ENCODE results near the gene MYL10. TPM values are rescaled to one million over a fixed set of nuclear protein-coding genes. Genes with fewer than 3 reads are reported as not detected.

Gene MYL10
- total RNA-seq, 5 donors from 2014 or later (not counting 1 experiment from before 2014, with no cell fraction given): not detected

DNA sequence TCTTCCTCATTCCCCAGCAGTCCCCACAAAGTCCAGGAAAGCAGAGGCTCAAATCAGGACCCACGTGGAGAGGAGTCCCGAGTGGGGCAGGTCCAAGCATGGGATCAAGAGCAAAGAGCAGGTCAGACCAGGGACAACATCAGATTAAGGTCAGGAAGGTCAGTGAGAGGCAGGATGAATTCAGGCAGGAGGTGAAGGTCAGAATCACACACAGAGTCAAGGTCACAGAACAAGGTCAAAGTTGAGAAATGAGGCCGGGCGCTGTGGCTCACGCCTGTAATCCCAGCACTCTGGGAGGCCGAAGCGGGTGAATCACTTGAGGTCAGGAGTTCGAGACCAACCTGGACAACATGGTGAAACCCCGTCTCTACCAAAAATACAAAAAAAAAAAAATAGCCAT lies 2.3 kb downstream of the MYL10 start:
- no peaks in the 10 kb centered on the region for H3K36me3 ChIP-seq (ENCODE audit: control insufficient read depth in 2 of 2, extremely low read depth in 1 of 2, insufficient read depth in 1 of 2, low read length in 1 of 2)
- ChIA-PET CTCF (no interaction called here), POLR2A (no interaction called here)
- no peak for DNase-seq
- no peak overlapping the region for H3K27ac ChIP-seq (ENCODE audit: low read length)
- no peak overlapping the region for H3K27ac Mint-ChIP-seq
- H3K9me3 ChIP-seq: no peaks in the 10 kb centered on the region
- no peak for ATAC-seq (replicated peaks in 1 of 4)
- H3K4me1 ChIP-seq (ENCODE audit: control insufficient read depth in 1 of 2, extremely low read depth in 1 of 2, insufficient read depth in 2 of 2, low read length in 2 of 2): no peaks in the 10 kb centered on the region
- H3K4me3 ChIP-seq (ENCODE audit: control insufficient read depth in 1 of 2, extremely low read depth in 1 of 2, low read length in 1 of 2): no peak overlapping the region
- H3K27me3 Mint-ChIP-seq: peaks cover 13 to 22% of the 10 kb centered on the region in 2 donors
- WGBS (ENCODE audit: insufficient coverage): 82% methylated on average over 5 of the region's 9 CpGs
- H3K4me1 Mint-ChIP-seq: no peaks in the 10 kb centered on the region
- no peaks in the 10 kb centered on the region for H3K36me3 Mint-ChIP-seq
- H3K27me3 ChIP-seq (replicated peaks in 1 of 2; ENCODE audit: control insufficient read depth in 2 of 2, extremely low read depth in 1 of 2, insufficient read depth in 2 of 2, low read length in 1 of 2): peaks cover 0 to 55% of the 10 kb centered on the region in 2 experiments
- no peaks in the 10 kb centered on the region for H3K9me3 Mint-ChIP-seq
- H3K4me3 Mint-ChIP-seq: no peak overlapping the region

DNA sequence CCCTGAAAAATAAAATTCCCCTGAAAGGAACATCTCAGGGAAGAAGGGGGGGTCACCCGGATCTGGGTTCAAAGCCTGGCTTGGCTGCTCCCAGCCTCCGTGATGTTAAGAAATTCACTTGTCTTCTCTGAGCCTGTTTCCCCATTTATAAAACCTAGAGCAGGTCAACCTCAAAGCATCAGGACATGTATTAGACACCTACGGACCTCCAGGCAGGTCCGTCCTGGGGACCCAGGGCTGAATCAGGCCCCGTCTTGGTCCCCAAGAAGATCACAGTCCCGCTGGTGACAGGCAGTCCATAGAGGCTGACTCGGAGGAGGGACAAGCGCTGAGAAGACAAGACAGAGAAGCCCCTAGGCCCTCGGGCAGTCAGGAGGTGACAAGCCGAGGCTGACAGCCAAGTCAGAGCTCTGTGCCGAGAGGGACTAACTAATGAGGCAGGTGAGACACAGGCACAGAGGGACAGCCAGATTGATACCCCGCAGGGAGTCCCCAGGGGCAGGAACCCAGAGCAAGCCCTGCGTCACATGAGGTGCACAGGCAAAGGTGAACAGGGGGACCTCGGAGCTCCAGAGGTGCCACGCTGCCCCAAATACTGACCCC lies 2.9 kb downstream of the MYL10 start:
- no peak overlapping the region for H3K27ac Mint-ChIP-seq
- DNase-seq: no peak
- POLR2A ChIA-PET: no interaction called here

DNA sequence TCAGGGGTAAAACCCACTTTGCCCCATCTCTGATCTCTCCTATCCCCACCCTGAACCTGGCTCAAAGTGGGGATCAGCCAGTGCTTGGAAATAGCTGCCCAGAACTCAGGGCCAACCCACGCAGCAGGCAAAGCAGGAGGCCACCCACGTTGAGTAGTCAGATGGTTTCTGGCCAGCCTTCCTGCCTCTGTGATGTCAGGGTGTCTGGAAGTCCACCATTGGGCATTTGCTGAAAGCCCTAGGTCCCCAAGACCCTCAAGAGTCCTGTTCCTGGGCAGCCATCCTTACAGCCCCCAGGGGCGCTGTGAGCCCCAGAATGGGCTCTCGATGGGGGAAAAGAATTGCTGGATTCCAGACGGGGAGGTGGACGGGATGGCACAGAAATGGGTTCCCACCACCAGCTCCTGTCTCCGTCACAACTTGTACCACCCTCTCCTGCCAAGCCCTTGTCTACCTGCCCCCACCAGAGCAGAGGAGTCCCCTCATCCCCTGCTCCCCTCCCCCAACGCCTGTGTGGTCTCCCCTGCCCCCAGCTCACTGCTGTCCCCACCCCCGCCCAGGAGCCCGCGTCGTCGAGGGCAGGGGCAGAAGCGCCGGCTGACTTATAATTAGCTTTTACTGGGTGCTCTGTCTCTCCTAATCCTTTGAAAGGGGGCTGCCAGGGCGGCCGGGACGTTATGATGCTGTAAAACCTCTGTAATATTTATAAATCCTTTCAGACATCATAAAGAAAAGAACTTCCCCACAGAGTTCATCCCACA lies 3.9 kb downstream of the MYL10 start:
- Histone ChIP-seq H3K4me3 (ENCODE audit: control insufficient read depth in 1 of 2, extremely low read depth in 1 of 2, low read length in 1 of 2) (no peak overlapping the region), H3K36me3 (ENCODE audit: control insufficient read depth in 2 of 2, extremely low read depth in 1 of 2, insufficient read depth in 1 of 2, low read length in 1 of 2) (no peaks in the 10 kb centered on the region), H3K4me1 (ENCODE audit: control insufficient read depth in 1 of 2, extremely low read depth in 1 of 2, insufficient read depth in 2 of 2, low read length in 2 of 2) (no peaks in the 10 kb centered on the region), H3K27me3 (replicated peaks in 1 of 2; ENCODE audit: control insufficient read depth in 2 of 2, extremely low read depth in 1 of 2, insufficient read depth in 2 of 2, low read length in 1 of 2) (peaks cover 0 to 44% of the 10 kb centered on the region in 2 experiments), H3K27ac (ENCODE audit: low read length) (no peak overlapping the region), H3K9me3 (no peaks in the 10 kb centered on the region)
- Mint-ChIP-seq H3K9me3 (no peaks in the 10 kb centered on the region), H3K27me3 (peaks cover 13 to 26% of the 10 kb centered on the region in 2 donors), H3K27ac (no peak overlapping the region), H3K36me3 (no peaks in the 10 kb centered on the region), H3K4me3 (no peak overlapping the region), H3K4me1 (no peaks in the 10 kb centered on the region)
- CTCF ChIA-PET: no interaction called here
- ATAC-seq (replicated peaks in 1 of 4): no peak
- DNase-seq: no peak
- POLR2A ChIA-PET: no interaction called here
- 15% methylated on average over 11 of the region's 18 CpGs for WGBS (ENCODE audit: insufficient coverage)

More for the DNA sequence above, 2.9 kb downstream of the MYL10 start:
- H3K27me3 Mint-ChIP-seq: peaks cover 13 to 23% of the 10 kb centered on the region in 2 donors
- H3K4me3 Mint-ChIP-seq: no peak overlapping the region
- Histone ChIP-seq H3K4me3 (ENCODE audit: control insufficient read depth in 1 of 2, extremely low read depth in 1 of 2, low read length in 1 of 2) (no peak overlapping the region), H3K27ac (ENCODE audit: low read length) (no peak overlapping the region), H3K4me1 (ENCODE audit: control insufficient read depth in 1 of 2, extremely low read depth in 1 of 2, insufficient read depth in 2 of 2, low read length in 2 of 2) (no peaks in the 10 kb centered on the region), H3K27me3 (replicated peaks in 1 of 2; ENCODE audit: control insufficient read depth in 2 of 2, extremely low read depth in 1 of 2, insufficient read depth in 2 of 2, low read length in 1 of 2) (peaks cover 0 to 51% of the 10 kb centered on the region in 2 experiments), H3K9me3 (no peaks in the 10 kb centered on the region), H3K36me3 (ENCODE audit: control insufficient read depth in 2 of 2, extremely low read depth in 1 of 2, insufficient read depth in 1 of 2, low read length in 1 of 2) (no peaks in the 10 kb centered on the region)
- no peaks in the 10 kb centered on the region for H3K9me3 Mint-ChIP-seq
- no peak for ATAC-seq (replicated peaks in 1 of 4)
- CTCF ChIA-PET: interaction anchor here in 1 of 2 donors (0.5 kb wide), 1 partner anchor 89 kb away, joined by 3 read pairs; no protein-coding TSS in a partner anchor
- no peaks in the 10 kb centered on the region for H3K4me1 Mint-ChIP-seq
- H3K36me3 Mint-ChIP-seq: no peaks in the 10 kb centered on the region
- 74% methylated on average over 15 of the region's 15 CpGs for WGBS (ENCODE audit: insufficient coverage)

DNA sequence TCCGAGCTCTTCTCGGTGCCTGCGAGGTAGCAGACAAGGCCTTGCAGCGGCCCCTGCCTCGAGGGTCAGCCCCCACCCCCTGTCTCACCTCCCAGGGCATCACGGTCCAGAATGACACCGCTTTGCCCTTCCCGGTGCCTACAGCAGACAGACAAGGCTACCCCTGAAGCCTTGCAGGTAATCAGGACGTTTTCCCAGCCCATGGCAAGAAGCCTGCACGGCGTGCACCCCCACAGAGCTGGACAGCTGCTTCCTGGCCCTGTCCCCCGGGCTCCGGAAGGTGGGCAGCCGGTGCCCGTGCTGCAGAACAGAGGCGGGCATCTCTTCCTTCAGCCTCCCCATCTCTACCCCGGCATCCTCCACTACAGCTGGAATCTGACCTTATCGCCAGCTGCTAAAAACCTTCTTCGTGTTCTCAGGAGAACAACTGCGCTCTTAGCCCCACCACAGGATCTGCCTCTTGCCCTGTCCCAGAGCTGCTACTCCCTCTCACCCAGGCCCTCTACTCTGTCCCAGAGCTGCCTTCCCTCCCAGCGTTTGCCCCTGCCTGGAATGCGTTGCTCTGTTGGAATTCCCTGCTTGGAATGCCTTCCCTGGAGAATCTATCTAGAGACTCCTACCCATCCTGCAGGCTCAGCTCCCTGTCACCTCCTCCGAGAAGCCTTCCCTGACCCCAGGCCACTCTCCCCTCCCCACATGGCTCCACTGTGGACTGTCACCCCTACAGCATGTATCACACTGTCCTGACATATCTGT lies 4.7 kb downstream of the MYL10 start:
- no peaks in the 10 kb centered on the region for H3K36me3 Mint-ChIP-seq
- Histone ChIP-seq H3K27me3 (replicated peaks in 1 of 2; ENCODE audit: control insufficient read depth in 2 of 2, extremely low read depth in 1 of 2, insufficient read depth in 2 of 2, low read length in 1 of 2) (peaks cover 0 to 42% of the 10 kb centered on the region in 2 experiments), H3K4me3 (ENCODE audit: control insufficient read depth in 1 of 2, extremely low read depth in 1 of 2, low read length in 1 of 2) (no peak overlapping the region), H3K27ac (ENCODE audit: low read length) (no peak overlapping the region), H3K4me1 (ENCODE audit: control insufficient read depth in 1 of 2, extremely low read depth in 1 of 2, insufficient read depth in 2 of 2, low read length in 2 of 2) (no peaks in the 10 kb centered on the region), H3K9me3 (no peaks in the 10 kb centered on the region), H3K36me3 (ENCODE audit: control insufficient read depth in 2 of 2, extremely low read depth in 1 of 2, insufficient read depth in 1 of 2, low read length in 1 of 2) (no peaks in the 10 kb centered on the region)
- DNase-seq (no peak), ATAC-seq (replicated peaks in 1 of 4) (no peak)
- H3K4me1 Mint-ChIP-seq: no peaks in the 10 kb centered on the region
- no peak overlapping the region for H3K27ac Mint-ChIP-seq
- POLR2A ChIA-PET: no interaction called here
- CTCF ChIA-PET: no interaction called here
- no peaks in the 10 kb centered on the region for H3K9me3 Mint-ChIP-seq
- WGBS (ENCODE audit: insufficient coverage): 74% methylated on average over 23 of the region's 23 CpGs
- H3K4me3 Mint-ChIP-seq: no peak overlapping the region
- peaks cover 13 to 26% of the 10 kb centered on the region in 2 donors for H3K27me3 Mint-ChIP-seq

DNA sequence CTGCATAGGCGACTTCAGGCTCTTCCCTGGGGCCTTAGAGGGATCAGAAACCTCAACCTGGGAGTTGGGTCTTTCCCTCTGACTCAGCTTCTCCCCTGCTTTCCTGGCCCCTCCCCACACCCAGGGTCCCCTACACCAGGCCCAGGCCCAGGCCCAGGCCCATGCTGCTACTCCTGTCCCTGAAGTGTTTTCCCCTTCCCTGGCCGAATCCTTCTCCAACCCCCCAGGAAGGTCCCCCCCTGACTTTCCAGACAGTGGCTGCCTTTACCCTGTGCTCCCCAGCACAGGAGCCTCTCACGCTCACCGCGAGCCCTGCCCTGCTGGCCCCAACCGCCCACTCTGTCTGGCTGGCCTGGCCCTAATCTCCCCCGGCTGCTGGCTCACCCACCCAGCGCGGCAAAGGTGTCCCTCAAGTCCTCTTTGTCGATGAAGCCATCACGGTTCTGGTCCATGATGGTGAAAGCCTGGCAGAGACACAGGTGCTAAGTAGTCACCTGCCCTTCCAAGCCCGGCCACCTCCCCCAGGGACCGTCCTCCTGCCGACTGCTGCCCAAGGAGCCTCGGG lies 6.4 kb downstream of the MYL10 start:
- CTCF ChIA-PET: no interaction called here
- H3K9me3 Mint-ChIP-seq: no peaks in the 10 kb centered on the region
- Histone ChIP-seq H3K27me3 (replicated peaks in 1 of 2; ENCODE audit: control insufficient read depth in 2 of 2, extremely low read depth in 1 of 2, insufficient read depth in 2 of 2, low read length in 1 of 2) (peaks cover 0 to 43% of the 10 kb centered on the region in 2 experiments), H3K4me3 (ENCODE audit: control insufficient read depth in 1 of 2, extremely low read depth in 1 of 2, low read length in 1 of 2) (no peak overlapping the region), H3K36me3 (ENCODE audit: control insufficient read depth in 2 of 2, extremely low read depth in 1 of 2, insufficient read depth in 1 of 2, low read length in 1 of 2) (no peaks in the 10 kb centered on the region), H3K4me1 (ENCODE audit: control insufficient read depth in 1 of 2, extremely low read depth in 1 of 2, insufficient read depth in 2 of 2, low read length in 2 of 2) (no peaks in the 10 kb centered on the region), H3K27ac (ENCODE audit: low read length) (no peak overlapping the region), H3K9me3 (no peaks in the 10 kb centered on the region)
- POLR2A ChIA-PET: no interaction called here
- peaks cover 13 to 24% of the 10 kb centered on the region in 2 donors for H3K27me3 Mint-ChIP-seq
- ATAC-seq (replicated peaks in 1 of 4): no peak
- WGBS (ENCODE audit: insufficient coverage): 82% methylated on average over 15 of the region's 15 CpGs
- no peak overlapping the region for H3K27ac Mint-ChIP-seq
- no peak for DNase-seq
- H3K36me3 Mint-ChIP-seq: no peaks in the 10 kb centered on the region
- no peak overlapping the region for H3K4me3 Mint-ChIP-seq
- no peaks in the 10 kb centered on the region for H3K4me1 Mint-ChIP-seq

DNA sequence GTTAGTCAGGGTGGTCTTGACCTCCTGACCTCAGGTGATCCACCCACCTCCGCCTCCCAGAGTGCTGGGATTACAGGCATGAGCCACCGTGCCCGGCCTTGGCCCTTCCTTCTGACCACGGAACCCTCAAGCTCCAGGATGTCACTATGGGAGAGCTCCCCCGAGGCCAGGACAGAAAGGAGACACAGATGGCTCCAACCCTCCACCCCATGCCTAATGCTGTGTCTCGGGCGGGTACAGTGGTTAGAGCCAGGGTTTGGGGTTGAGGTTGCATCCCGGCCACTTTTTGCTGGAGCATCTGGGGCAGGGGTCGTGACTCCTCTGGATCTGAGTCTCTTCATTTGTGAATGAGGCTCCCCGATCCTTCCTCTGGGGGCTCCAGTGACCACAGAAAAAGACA lies 8.1 kb downstream of the MYL10 start:
- POLR2A ChIA-PET: no interaction called here
- H3K27ac Mint-ChIP-seq: no peak overlapping the region
- CTCF ChIA-PET: no interaction called here
- no peak overlapping the region for H3K27ac ChIP-seq (ENCODE audit: low read length)
- H3K36me3 ChIP-seq (ENCODE audit: control insufficient read depth in 2 of 2, extremely low read depth in 1 of 2, insufficient read depth in 1 of 2, low read length in 1 of 2): no peaks in the 10 kb centered on the region
- H3K4me1 ChIP-seq (ENCODE audit: control insufficient read depth in 1 of 2, extremely low read depth in 1 of 2, insufficient read depth in 2 of 2, low read length in 2 of 2): no peaks in the 10 kb centered on the region
- DNase-seq (no peak), ATAC-seq (replicated peaks in 1 of 4) (no peak)
- H3K9me3 Mint-ChIP-seq: no peaks in the 10 kb centered on the region
- H3K27me3 Mint-ChIP-seq: peaks cover 13 to 21% of the 10 kb centered on the region in 2 donors
- no peaks in the 10 kb centered on the region for H3K9me3 ChIP-seq
- peaks cover 0 to 41% of the 10 kb centered on the region in 2 experiments for H3K27me3 ChIP-seq (replicated peaks in 1 of 2; ENCODE audit: control insufficient read depth in 2 of 2, extremely low read depth in 1 of 2, insufficient read depth in 2 of 2, low read length in 1 of 2)
- H3K4me3 ChIP-seq (ENCODE audit: control insufficient read depth in 1 of 2, extremely low read depth in 1 of 2, low read length in 1 of 2): no peak overlapping the region
- no peaks in the 10 kb centered on the region for H3K36me3 Mint-ChIP-seq
- H3K4me1 Mint-ChIP-seq: no peaks in the 10 kb centered on the region
- WGBS (ENCODE audit: insufficient coverage): 67% methylated on average over 4 of the region's 10 CpGs
- H3K4me3 Mint-ChIP-seq: no peak overlapping the region
